Activated T-cell treated with anti-CD3 and anti-CD28 coated beads for 4 hours (primary cell): ENCODE measurements around the gene RCOR1.

Source experiments
- DNase-seq: peaks from one replicate; pipeline ENCODE4 v3.0.0-alpha.2; 2020

The RCOR1 gene

DNA sequence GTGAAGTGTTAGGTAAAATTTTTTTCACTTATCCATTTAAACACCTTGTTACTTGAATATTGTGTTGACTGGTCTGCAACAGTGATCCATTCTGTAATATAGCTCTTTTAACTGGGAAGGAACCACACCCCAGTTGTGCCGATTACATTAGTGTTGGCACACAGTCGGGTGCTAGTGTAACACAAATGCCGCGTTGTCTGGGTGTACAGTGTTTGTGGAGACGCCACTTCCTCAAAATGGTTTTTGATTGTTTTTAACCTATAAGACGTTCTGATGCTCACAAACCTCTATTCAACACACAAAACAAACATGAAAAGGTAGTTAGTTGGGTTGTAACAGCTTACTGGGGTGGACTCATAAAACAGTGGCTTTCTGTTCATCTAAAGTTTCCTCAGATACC lies 136.8 kb downstream of the RCOR1 start:
- no peak for DNase-seq

DNA sequence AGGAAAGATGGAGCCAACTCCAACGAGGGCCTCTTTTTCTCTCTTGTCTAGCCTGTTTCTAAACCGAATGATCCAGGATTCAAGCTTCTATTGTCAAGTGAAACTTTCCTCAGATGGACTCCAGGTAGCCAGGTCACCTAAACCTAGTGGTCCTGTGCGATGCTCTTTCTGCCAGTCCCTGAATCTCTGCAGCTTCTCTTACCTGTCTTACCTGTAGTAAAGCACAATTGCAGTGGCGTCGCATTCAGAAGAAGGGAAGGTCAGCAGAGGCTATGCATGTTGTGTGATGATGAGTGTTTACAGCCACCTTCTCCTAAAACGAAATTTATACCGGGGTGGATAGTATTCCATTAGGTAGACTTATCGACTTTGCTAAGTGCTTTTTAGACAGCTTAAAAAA lies 137.4 kb downstream of the RCOR1 start:
- DNase-seq = no peak

DNA sequence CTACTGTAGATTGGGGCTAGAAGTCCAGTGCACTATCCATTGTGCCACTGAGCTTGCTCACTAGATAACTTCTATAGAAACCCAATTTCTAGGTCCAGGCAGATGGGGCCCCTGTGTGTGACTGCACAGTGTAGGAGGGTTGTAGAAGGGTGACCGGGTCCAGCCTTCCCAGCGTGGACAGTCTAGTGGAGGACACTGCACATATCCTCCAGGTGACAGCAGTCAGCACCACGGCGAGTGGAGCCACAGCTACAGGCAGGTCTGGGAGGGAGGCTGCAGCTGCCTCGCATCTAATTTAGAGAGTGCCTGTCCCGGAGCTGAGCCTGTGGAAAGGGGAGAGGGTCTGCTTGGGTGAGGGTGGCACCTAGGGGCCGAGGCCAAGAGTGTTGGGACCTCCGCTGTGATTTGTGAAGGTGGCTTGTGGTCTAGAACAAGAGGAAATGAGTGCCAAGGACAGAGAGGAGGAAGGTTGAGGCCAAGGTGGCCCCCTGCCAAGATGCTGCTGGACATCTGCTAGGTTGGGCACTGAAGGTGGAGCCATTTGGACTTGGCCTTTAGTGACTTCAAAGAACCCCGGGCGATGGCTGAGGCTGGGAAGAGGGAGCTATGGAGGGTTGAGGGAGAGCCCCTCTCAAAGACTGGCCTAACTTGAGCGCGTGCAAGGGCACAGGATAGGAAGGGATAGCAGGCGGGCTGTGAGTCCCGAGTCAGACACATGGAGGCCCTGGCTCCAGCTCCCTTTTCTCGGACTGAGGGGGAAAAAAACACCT lies 138.8 kb downstream of the RCOR1 start:
- no peak for DNase-seq

DNA sequence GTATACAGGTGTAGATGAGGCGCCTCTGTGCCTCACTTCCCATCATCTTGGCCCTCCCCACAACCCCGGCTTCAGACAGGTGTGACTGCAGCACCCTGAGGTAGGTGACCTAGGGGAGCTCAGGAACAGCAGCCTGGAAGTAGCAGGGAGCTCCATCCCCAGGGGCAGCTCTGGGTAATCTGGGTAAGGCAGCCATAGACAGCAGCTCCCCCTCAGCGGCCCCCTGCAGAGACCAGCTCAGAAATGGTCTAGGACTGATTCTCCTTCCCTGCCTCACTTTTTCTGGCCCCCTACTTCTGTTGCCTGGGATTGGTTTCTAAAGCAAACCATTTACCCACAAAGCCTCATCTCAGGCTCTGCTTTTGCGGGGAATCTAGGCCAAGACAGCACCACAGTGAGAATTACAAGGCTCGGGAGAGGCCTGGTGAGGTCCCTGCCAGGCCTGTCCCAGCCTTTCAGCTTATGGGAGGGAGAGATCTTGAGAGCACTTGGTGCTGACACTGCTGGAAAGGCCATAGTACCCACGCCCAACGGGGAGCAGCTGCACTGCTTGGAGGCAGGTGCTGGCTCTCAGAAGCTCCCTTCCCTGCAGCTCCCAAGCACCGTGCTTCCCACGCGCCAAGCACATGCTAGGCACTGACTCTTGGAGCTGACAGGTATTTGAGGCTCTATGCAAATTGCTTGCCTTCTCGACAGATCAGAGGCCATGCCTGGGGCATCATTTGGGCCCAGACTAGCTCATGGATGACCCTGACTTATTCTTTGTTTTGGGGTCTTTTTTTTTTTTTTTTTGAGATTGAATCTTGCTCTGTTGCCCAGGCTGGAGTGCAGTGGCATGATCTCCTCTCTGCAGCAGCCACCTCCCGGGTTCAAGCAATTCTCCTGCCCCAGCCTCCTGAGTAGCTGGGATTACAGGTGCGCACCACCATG lies 139.7 kb downstream of the RCOR1 start:
- DNase-seq = no peak

DNA sequence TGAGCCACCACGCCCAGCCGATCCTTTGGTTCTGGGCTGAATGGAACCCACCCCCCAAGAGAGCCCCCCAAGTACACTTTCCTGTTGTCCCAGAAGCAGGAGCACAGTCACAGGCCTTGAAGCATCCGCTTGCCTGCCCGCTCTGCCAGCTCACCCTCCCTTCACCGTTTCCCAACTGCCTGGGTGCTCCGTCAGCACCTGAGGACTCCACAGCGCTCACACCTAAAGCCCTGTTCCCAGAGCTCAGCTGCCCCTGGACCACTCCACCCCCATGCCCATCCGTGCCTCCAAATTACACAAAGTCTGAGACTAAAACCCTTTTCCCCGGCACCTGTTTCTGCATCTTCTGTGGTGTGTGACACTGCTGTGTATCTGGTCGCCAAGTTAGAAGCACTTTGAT lies 140.5 kb downstream of the RCOR1 start:
- no peak for DNase-seq

DNA sequence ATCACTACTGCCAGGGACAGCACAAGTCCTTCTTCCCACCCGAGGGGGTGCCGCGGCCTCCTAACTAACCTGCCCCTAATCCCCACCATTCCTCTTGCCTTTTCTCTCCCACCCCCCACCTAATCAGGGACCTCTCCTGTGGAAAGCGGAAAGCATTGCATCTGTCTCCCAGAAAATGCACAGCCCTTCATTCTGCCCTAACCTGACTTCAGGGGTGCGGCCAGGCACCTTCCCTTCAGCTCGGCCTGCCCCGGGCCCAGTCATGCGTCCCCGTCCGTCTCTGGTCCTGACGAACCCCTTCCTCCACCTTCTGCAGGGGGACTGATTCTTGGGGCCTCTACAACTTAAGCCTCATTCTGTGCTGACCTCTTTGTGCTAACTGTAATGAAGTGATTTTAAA lies 140.9 kb downstream of the RCOR1 start:
- no peak for DNase-seq

DNA sequence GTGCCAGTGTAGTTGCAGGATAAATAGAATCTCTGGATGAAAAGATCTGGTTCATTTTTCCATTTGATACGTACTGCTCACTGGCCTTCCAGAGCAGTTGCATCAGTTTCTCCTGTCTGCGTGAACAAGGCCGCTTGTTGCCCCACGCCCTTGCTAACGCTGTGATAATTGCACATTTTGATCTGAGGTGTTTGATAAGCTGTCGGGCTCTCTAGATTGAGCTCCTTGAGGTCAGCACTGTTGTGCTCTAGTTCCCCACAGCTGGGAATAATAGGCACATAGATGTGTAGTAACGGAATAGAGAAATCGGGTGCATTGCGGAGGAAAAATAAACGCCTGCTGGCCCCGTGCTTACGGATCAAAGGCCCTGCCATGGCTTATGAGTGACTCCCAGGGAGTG lies 142.0 kb downstream of the RCOR1 start:
- DNase-seq = no peak

DNA sequence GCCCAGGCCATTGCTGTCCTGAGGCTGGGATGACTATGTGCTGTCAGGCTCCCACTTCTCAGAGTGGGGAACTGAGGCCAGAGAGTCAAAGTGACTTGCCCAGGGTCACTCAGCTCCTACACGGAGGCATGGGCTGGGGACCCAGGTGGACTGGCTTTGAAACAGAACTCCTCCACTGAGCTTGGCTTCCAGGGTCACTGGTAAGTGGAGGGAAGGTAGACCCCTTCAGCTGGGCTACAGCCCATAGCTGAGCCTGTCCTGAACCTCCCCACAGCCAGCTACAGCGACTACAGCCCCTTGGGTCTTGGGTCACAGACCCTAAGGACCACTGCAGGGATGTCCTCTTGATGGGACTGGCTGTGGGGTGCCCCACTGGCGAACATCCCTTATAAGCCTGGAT lies 144.5 kb downstream of the RCOR1 start:
- DNase-seq = no peak

DNA sequence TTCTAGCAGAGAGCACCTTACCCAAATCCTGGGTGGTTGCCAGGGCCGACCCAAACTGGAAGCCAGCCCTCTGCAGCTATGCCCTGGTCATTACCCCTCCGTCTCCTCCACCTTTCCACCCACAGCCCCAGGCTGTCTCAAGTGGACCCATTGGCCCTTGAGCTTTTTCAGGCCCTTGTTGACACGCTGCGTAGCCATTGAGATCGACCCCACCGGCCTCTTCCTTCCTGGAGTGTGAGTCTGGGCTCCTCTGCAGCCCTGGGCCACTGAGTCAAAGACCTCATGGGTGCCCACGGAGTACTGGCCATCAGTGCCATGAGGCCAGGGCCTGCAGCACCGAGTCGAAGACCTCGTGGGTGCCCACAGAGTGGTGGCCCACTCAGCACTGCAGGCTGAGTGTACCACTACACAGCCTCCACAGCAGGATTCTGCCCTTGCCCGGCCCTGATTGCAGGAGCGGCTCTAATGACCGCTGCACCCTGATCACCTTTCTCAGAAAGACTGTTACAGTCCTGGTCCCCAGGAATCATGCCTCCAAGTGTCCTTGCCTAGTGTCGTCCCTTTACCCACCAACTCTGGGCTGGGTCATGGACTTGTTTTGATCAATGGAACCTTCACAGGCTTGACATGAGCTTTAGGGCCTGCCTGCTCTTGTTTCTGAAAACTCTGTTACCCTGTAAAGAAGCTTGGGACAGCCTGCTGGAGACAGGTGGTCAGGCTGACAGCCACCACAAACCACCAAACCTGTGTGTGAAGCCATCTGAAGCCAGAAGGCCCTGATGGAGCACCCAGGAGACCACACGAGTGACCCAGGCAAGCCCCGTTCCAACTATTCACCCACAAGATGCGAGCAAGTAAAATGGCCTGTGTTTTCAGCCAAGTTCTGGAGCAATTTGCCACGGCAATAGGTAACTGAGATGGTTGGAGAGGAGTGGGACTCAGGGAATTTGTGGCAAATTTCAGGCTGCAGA lies 145.2 kb downstream of the RCOR1 start:
- DNase-seq = no peak

DNA sequence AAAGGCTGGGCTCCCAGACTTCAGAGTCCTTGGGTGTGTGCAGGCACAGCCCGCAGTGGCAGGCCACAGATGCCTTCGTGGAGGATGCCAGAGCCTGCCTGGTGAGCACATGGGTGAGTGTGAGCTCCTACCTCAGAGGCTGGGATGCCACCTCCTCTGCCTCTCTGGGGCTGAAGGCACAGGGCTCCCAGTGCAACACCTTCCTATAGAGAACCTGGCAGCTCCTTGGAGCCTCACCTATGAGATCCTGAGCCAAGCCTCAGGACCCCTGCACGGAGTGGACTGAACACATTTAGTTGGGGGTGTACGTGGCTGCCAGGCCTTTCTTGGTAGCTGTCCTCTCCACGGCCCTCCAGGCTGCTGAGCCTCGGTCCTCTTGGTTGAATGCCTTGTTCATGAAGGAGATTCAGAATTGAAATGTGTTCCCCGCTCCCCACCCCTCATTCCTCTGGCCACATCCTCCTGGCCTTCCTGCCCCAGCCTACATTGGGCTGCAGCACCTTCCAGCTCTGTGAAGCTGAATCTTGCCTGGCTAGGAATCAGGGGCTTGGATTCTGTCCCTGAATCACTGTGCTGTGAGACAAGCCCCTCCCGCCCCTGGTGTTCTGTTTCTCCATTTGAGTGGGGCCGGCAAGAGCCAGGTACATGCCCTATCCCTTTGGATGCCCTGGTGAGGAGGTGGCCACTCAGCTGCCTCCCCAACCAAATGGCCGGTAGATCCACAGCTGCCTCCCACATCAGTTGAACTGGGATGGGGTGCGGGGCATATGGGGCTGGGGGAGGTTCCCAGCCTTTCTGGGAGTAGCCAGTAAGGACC lies 146.1 kb downstream of the RCOR1 start:
- no peak for DNase-seq

DNA sequence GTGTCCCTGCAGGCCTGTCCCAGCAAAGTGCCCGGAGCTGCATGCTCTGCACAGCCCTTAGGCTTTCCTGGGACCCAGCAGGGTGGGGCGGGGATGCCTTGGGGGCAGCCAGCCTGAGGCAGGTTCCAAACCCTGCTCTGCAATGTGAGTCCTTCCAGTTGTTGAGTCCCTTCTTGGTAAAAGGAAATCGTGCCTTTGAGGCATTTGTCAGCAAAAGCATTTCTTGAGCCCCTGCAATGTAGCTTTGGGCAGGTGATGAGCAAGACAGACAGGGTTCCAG lies 146.7 kb downstream of the RCOR1 start:
- DNase-seq = no peak

DNA sequence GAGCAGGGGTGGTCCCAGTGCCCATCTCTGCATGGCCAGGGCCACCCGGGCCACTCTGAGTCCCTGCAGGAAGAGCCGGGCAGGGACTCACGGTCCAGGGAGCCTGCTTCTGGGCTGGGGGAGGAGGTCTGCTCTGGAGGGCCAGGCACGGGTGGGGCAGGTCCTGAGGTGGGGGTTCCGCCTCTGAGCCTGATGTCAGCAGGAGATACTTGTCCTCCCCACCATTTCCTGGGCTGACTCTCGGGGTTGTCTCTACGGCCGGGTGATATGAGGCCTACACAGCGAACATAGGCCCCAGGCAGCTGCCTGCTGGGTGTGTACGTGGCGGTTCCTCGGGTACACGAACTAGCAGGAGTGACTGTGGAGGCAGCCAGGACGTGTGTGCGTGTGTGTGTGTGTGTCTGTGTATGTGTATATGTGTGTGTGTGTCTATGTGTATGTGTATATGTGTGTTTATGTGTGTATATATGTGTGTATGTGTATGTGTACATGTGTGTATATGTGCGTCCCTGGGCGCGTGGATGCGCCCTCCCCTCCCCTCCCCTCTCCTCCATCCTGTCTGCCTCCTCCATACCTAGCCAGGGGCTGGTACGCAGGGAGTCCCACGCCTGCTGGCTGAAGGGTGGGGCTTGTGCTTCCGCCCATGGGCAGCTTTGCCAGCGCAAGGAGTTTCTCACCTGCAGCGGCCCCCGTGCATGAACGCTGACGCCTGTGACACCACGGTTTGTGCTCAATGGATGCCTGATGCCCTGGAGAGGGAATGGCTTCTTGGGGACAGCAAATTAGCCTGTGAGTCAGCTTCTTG lies 154.4 kb downstream of the RCOR1 start:
- DNase-seq = no peak

DNA sequence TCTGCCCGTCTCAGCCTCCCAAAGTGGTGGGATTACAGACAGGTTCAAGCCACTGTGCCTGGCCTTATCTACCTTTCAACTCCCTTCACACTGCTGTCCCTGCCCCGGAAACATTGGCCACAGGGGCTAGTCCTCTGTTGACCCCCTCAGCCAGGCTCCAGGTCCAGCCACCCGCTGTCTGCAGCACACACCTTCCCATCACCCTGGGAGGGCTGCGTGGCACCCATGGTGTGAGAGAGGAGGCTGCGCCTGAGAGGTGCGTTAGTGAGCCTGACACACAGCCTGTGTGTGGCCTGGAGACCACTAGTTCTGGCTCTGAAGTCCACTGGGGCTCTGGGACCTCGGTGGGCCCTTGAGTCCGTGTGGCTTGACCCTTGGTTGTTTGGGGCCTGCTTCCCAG lies 156.4 kb downstream of the RCOR1 start:
- DNase-seq = no peak

DNA sequence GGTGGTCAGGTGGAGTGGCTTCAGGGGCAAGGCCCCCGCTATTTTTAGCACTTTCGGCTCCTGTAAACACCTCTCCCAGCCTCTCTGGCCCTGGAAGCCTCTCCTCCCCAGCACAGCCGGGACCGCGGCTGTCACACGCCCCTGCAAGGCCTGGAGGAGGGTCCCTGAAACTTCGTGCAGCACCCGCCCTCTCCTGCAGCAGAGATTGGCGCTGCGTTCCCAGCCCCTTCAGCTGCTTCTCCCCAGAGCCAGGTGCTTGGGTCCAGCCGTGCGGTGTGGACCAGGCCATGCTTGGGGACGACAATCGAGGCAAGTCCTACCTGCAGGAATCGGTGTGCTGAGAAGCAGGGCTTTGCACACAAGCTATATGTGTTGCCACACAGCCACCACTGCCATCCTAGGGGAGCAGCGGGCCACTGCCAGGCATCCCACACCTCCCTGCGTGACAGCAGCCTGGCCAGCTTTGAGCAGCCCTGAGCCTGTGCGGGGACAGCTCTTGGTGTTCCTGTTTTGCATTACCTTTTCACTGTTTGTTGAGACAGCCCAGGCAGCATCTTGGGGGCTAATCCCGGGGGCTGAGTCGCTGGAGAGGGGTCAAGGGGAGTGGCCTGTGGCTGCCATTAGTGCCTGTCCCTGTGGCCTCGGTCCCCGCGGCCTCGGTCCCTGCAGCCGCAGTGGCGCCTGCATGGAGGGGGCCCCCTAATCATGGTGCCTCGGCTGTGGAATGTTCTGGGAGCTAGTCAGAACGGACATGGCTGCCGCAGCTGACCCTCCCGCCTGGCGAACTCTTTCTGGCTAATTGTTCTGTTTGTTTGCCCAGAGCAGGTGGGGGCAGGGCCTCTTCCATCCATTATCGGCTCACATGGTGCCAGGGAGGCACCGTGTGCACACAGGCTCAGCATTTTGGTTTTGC lies 157.2 kb downstream of the RCOR1 start:
- DNase-seq = no peak

DNA sequence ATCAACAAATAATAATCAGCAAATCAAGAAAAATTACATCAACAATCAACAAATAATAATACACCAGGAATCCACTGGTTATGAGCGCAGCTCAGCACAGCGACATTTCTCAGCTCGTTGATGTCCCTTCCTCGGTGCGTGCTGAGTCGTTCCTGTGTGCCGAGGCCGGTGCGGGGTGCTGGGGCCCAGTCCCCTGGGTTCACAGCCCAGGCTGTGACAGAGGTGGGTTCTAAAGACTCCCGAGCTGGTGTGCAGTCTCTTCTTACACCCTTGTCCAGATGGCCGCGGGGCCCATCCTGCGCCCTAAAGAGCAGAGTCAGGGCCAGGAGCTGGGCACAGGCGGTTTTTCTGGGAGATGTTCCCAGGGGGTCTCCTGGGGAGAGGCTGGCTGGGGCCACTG lies 157.9 kb downstream of the RCOR1 start:
- DNase-seq = no peak

DNA sequence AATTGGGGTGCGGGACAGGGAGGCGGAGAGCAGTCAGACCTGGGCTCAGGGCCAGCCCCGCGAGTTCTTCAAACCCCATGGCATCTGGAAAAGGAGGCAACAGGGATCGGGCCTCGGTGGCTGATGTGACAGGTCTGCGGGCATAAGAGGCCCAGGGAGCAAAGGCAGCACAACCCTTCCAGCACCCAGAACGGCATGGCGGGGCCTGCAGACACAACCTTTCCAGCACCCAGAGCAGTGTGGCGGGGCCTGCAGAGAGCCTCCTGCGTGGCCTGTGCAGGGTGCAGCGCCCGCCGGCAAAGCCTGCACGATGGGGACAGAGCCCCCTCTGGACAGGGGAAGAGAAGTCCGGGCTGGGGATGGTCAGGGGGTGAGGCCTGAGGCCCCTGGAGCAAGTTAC lies 158.6 kb downstream of the RCOR1 start:
- DNase-seq = no peak

DNA sequence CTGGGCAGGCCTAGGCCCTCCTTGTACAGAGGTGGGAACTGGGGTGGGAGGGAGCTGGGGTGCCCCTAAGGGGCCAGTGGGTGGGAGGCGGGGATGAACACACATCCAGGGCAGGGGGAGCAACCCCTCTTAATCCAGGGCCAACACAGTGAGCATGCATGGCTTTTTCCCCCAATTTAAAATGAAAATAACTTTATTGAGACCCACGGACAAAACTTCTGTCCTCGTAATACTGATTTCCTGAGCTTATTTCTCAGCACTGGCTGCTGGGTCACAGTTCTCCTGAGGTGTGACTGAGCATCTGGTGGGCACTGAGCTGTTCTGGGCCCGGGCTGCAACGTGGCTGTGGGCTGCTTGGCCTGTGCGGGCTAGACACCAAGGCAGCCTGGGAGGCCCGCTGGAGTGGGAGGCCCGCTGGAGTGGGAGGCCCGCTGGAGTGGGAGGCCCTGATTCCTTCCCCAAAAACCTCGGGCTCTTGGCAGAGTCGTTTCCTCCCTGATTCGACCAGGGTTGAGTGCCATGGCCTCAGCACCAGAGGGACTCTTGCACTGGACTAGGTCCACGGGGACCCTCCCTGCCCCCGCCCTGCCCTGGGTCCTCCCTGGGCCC lies 159.9 kb downstream of the RCOR1 start:
- no peak for DNase-seq

DNA sequence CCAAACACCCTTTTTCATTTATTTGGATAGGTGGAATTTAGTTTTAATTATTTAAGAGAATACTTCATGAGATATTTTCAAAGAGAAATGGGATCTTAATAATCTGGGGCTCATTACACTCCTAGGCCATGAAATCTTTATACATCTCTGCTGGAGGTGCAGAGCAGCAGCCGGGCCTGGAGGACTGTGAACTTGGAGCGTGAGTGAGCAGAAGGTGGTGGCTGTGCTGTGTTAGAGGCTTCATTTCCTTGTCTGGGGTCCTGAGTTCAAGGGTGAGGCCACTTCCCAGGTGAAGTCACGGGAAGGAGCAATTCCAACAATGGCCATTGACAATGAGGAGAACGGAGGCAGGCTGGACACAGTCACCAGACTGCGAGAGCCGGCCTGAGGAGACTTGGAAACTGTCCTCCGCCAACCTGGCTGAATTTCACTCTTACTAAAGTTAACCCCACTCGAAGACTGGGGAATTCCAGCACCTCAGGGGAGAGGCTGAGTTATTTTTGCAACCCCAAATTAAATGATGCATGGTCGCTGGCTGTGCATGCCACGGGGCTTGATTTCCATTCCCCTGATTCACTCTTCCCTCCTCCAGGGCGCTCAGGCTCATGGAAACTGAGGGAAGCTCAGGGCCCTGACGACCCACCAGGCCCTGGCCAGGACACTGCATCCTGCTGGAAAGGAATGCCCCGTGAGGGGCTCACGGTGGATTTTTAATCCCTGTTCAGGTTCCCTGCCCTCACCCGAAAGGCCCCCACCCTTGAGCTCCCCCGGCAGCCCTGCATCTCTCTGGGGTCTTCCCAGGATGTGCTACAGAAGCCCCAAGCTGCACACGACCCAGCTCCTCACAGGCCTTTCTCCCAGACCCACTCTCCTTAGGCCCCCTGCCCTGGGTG lies 162.2 kb downstream of the RCOR1 start:
- no peak for DNase-seq

DNA sequence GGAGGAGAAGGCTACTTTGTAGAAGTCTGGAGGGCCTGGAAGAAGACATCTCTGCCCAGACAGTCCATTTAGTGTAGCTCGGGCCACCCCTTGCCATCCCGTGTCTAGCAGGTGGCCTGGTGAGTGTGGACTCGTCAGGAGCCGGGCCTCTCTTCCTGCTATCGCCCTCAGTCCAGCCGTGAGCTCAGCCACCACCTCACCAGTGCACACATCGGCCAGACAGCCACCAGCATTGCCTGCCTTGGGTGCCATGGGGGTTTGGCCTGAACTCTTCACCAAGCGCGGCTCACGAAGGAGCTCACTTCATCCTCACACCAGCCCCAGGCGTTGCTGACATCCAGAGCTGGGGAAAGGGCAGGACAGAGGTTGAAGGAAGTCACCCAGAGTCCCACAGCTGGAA lies 165.2 kb downstream of the RCOR1 start:
- no peak for DNase-seq
